SK-N-SH treated with all-trans-retinoic acid at 6 μM for 48 hours (cell line): ENCODE data around the gene PTPRO.

Experiments used
- ARNTL ChIP-seq: fragments of 450-650 bp; formaldehyde crosslinking; IDR thresholded peaks from 2 replicates; pipeline ENCODE4 v1.5.0; 2020; ENCODE audit warnings: low read depth, mild to moderate bottlenecking, moderate library complexity, borderline replicate concordance
- CREB5 ChIP-seq: fragments of 250-450 bp; sonication (Bioruptor Pico); IDR thresholded peaks from 2 replicates; pipeline ENCODE4 v1.5.1; 2020; ENCODE audit warnings: low read depth, mild to moderate bottlenecking, moderate library complexity
- ISL1 ChIP-seq: fragments of 250-450 bp; sonication (Bioruptor Pico); IDR thresholded peaks from 2 replicates; pipeline ENCODE4 v2.1.2; 2022; ENCODE audit warnings: mild to moderate bottlenecking, moderate library complexity
- RARB ChIP-seq: fragments of 250-450 bp; sonication (Bioruptor Pico); IDR thresholded peaks from 2 replicates; pipeline ENCODE4 v1.8.0; 2021; ENCODE audit warnings: mild to moderate bottlenecking, moderate library complexity
- SNAI2 ChIP-seq: fragments of 250-450 bp; sonication (Bioruptor Pico); IDR thresholded peaks from 2 replicates; pipeline ENCODE4 v1.5.0; 2020; ENCODE audit warnings: mild to moderate bottlenecking, moderate library complexity
- TCF4 ChIP-seq: fragments of 250-450 bp; sonication (Bioruptor Pico); IDR thresholded peaks from 2 replicates; pipeline ENCODE4 v1.8.0; 2021; ENCODE audit warnings: mild to moderate bottlenecking, moderate library complexity, borderline replicate concordance
- TOX ChIP-seq: fragments of 250-450 bp; sonication (Bioruptor Pico); IDR thresholded peaks from 2 replicates; pipeline ENCODE4 v1.8.0; 2021; ENCODE audit warnings: mild to moderate bottlenecking, moderate library complexity, borderline replicate concordance
- TSHZ2 ChIP-seq: fragments of 250-450 bp; sonication (Bioruptor Pico); IDR thresholded peaks from 2 replicates; pipeline ENCODE4 v1.5.0; 2020; ENCODE audit warnings: mild to moderate bottlenecking, moderate library complexity
- ZC3H10 ChIP-seq: fragments of 250-450 bp; sonication (Bioruptor Pico); IDR thresholded peaks from 2 replicates; pipeline ENCODE4 v1.5.1; 2021; ENCODE audit warnings: mild to moderate bottlenecking, moderate library complexity
- ZFP30 ChIP-seq: fragments of 450-650 bp; formaldehyde crosslinking; IDR thresholded peaks from 2 replicates; pipeline ENCODE4 v1.5.0; 2022; ENCODE audit warnings: mild to moderate bottlenecking, moderate library complexity
- ZNF565 ChIP-seq: fragments of 450-650 bp; formaldehyde crosslinking; conservative IDR thresholded peaks from 2 replicates; pipeline ENCODE4 v1.5.0; 2020; ENCODE audit warnings: low read depth, mild to moderate bottlenecking, moderate library complexity
- ZNF8 ChIP-seq: fragments of 450-650 bp; formaldehyde crosslinking; IDR thresholded peaks from 2 replicates; pipeline ENCODE4 v1.5.0; 2020; ENCODE audit warnings: mild to moderate bottlenecking, moderate library complexity
- TF ChIP-seq, protein P1 (sequence below): fragments of 250-450 bp; sonication (Bioruptor Pico); IDR thresholded peaks from 2 replicates; pipeline ENCODE4 v1.5.1; 2021; ENCODE audit warnings: mild to moderate bottlenecking, moderate library complexity
- TF ChIP-seq, protein P2 (sequence below): fragments of 250-450 bp; sonication (Bioruptor Pico); IDR thresholded peaks from 2 replicates; pipeline ENCODE4 v1.8.0; 2020; ENCODE audit warnings: mild to moderate bottlenecking, moderate library complexity, borderline replicate concordance

- no peak for TF ChIP-seq CREB5 (CRISPR knock-in tag)
- TF ChIP-seq TSHZ2 (CRISPR knock-in tag), result no peak
- TF ChIP-seq ZC3H10 (CRISPR knock-in tag), result no peak
- TF ChIP-seq ZFP30 (CRISPR knock-in tag), result no peak
- TF ChIP-seq ARNTL, result no peak
- no peak for TF ChIP-seq ZNF565 (CRISPR knock-in tag)
- TF ChIP-seq TCF4 (CRISPR knock-in tag), result no peak
- no peak for TF ChIP-seq ZNF8 (CRISPR knock-in tag)
- no peak for TF ChIP-seq TOX
- TF ChIP-seq, protein P1, sequence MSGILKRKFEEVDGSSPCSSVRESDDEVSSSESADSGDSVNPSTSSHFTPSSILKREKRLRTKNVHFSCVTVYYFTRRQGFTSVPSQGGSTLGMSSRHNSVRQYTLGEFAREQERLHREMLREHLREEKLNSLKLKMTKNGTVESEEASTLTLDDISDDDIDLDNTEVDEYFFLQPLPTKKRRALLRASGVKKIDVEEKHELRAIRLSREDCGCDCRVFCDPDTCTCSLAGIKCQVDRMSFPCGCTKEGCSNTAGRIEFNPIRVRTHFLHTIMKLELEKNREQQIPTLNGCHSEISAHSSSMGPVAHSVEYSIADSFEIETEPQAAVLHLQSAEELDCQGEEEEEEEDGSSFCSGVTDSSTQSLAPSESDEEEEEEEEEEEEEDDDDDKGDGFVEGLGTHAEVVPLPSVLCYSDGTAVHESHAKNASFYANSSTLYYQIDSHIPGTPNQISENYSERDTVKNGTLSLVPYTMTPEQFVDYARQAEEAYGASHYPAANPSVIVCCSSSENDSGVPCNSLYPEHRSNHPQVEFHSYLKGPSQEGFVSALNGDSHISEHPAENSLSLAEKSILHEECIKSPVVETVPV (CRISPR knock-in tag), result no peak
- TF ChIP-seq, protein P2, sequence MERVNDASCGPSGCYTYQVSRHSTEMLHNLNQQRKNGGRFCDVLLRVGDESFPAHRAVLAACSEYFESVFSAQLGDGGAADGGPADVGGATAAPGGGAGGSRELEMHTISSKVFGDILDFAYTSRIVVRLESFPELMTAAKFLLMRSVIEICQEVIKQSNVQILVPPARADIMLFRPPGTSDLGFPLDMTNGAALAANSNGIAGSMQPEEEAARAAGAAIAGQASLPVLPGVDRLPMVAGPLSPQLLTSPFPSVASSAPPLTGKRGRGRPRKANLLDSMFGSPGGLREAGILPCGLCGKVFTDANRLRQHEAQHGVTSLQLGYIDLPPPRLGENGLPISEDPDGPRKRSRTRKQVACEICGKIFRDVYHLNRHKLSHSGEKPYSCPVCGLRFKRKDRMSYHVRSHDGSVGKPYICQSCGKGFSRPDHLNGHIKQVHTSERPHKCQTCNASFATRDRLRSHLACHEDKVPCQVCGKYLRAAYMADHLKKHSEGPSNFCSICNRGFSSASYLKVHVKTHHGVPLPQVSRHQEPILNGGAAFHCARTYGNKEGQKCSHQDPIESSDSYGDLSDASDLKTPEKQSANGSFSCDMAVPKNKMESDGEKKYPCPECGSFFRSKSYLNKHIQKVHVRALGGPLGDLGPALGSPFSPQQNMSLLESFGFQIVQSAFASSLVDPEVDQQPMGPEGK (CRISPR knock-in tag), result no peak
- no peak for TF ChIP-seq ISL1 (CRISPR knock-in tag)
- no peak for TF ChIP-seq SNAI2 (CRISPR knock-in tag)
- TF ChIP-seq RARB (CRISPR knock-in tag), result no peak
Measured at GRCh38 chr12:15580431-15580830, 258.1 kb downstream of the PTPRO start.
